AG04450 (cell line): ENCODE measurements around the gene UBE2L3. TPM values are rescaled to one million over a fixed set of nuclear protein-coding genes. Genes with fewer than 3 reads are reported as not detected.

Experiments
- CTCF ChIA-PET: fragments of 300-600, 350-600 bp; formaldehyde crosslinking; extraction: SDS; loops from one replicate; lab custom pipeline; 2022; ENCODE audit warnings: antibody characterized with exemption, inconsistent platforms; lab: Charles Lee
- POLR2A ChIA-PET: fragments of 350-600 bp; formaldehyde crosslinking; extraction: SDS; loops from one replicate; lab custom pipeline; 2021; ENCODE audit warnings: antibody characterized with exemption, inconsistent platforms; lab: Yijun Ruan, JAX
- DNase-seq: peaks from one replicate; pipeline ENCODE4 v3.0.0-alpha.2; 2011; ENCODE audit warnings: low read depth, low spot score
- H3K27ac ChIP-seq: one replicate; pipeline ENCODE4 v1.5.1; 2012; ENCODE audit warnings: low read depth, low read length, control low read depth
- H3K27me3 ChIP-seq: one replicate; pipeline ENCODE4 v1.6.0; 2012; ENCODE audit warnings: low read length; ENCODE audit not compliant: control insufficient read depth, insufficient read depth
- H3K4me3 ChIP-seq: 2 replicates; pipeline ENCODE4 v1.5.1; 2011; ENCODE audit warnings: mild to moderate bottlenecking, low read depth, low read length, control low read depth
- H3K9me3 ChIP-seq: 2 replicates; pipeline ENCODE4 v1.5.1; 2012; ENCODE audit warnings: low read length; ENCODE audit not compliant: control insufficient read depth, insufficient read depth
- CTCF ChIP-seq: IDR thresholded peaks from 2 replicates; pipeline ENCODE4 v1.5.1; 2011; ENCODE audit warnings: low read depth, low read length, control low read depth, inconsistent platforms
- polyA plus RNA-seq: library from polyadenylated mRNA; depleted of rRNA; stranded (reverse); fragments of >200 nt; gene quantifications from 2 replicates; pipeline ENCODE4 v1.2.3, GENCODE V29; 2011

Gene UBE2L3
- polyA plus RNA-seq, 1 experiment = 77.2 TPM

GRCh38 chr22:21632237-21632895, 64.9 kb downstream of the UBE2L3 start, which contains the start of gene CCDC116:
TSS of gene CCDC116 (plus strand) at chr22:21632760. CDS start at chr22:21633182, 422 bp downstream.
- Histone ChIP-seq H3K27ac (no peak within 1 kb of the TSS), H3K4me3 (no peak within 1 kb of the TSS), H3K9me3 (peaks cover 3% of the 10 kb centered on the region; the same call in 1 of the 2 replicates), H3K27me3 (no peaks in the 10 kb centered on the region)
- no peak for TF ChIP-seq CTCF
- ChIA-PET POLR2A (no interaction called here), CTCF (interaction anchor here (1.5 kb wide), 1 partner anchor 15 kb away, joined by 4 read pairs; no protein-coding TSS in a partner anchor)
- no peak for DNase-seq

GRCh38 chr22:21632931-21633330, 65.4 kb downstream of the UBE2L3 start:
- Histone ChIP-seq H3K9me3 (peaks cover 3% of the 10 kb centered on the region; the same call in 1 of the 2 replicates), H3K27me3 (no peaks in the 10 kb centered on the region), H3K27ac (no peak overlapping the region), H3K4me3 (no peak overlapping the region)
- DNase-seq = no peak
- CTCF ChIA-PET = no interaction called here
- POLR2A ChIA-PET = no interaction called here
- no peak for TF ChIP-seq CTCF

GRCh38 chr22:21633481-21633880, 66.0 kb downstream of the UBE2L3 start:
- Histone ChIP-seq H3K27me3 (no peaks in the 10 kb centered on the region), H3K9me3 (peaks cover 3% of the 10 kb centered on the region; the same call in 1 of the 2 replicates), H3K27ac (no peak overlapping the region), H3K4me3 (no peak overlapping the region)
- ChIA-PET POLR2A (no interaction called here), CTCF (no interaction called here)
- no peak for TF ChIP-seq CTCF
- DNase-seq = no peak

- Histone ChIP-seq H3K9me3 (peaks cover 3% of the 10 kb centered on the region; the same call in 1 of the 2 replicates), H3K27me3 (no peaks in the 10 kb centered on the region), H3K27ac (no peak overlapping the region), H3K4me3 (no peak overlapping the region)
- DNase-seq = no peak
- no peak for TF ChIP-seq CTCF
- CTCF ChIA-PET = no interaction called here
- POLR2A ChIA-PET = no interaction called here
Measured at GRCh38 chr22:21634081-21634480, 66.6 kb downstream of the UBE2L3 start.

GRCh38 chr22:21634844-21635243, 67.3 kb downstream of the UBE2L3 start:
- DNase-seq = no peak

More at GRCh38 chr22:21634844-21635243, 67.3 kb downstream of the UBE2L3 start:
- no peak overlapping the region for H3K27ac ChIP-seq
- H3K9me3 ChIP-seq = peaks cover 3% of the 10 kb centered on the region; the same call in 1 of the 2 replicates
- no peak overlapping the region for H3K4me3 ChIP-seq
- CTCF ChIA-PET = interaction anchor here (1.6 kb wide), 1 partner anchor 12 kb away, joined by 5 read pairs; no protein-coding TSS in a partner anchor
- POLR2A ChIA-PET = no interaction called here
- no peak for TF ChIP-seq CTCF
- no peaks in the 10 kb centered on the region for H3K27me3 ChIP-seq
